PFSK-1 (cell line): Measurements from ENCODE around the gene CCDC47.

Experiments used
- FOXP2 ChIP-seq: optimal IDR thresholded peaks from 2 replicates; pipeline ENCODE3; 2011; ENCODE audit warnings: borderline replicate concordance, control low read depth, inconsistent platforms; ENCODE audit not compliant: insufficient read depth; ENCODE audit errors: extremely low read length, extremely low read depth
- POLR2AphosphoS5 ChIP-seq: IDR thresholded peaks from 2 replicates; pipeline ENCODE4 v1.6.1; 2012; ENCODE audit warnings: low read depth, mild to moderate bottlenecking, control low read depth, low read length, moderate library complexity
- REST ChIP-seq, 2 experiments: IDR thresholded peaks; 2 replicates each; pipeline versions ENCODE4 v1.6.1 to v1.8.0; 2011 to 2012; ENCODE audit warnings: low read depth in 2 of 2, low read length in 2 of 2, control low read depth in 1 of 2, inconsistent platforms in 1 of 2, mild to moderate bottlenecking in 1 of 2, moderate library complexity in 1 of 2; ENCODE audit not compliant: insufficient read depth in 1 of 2
- SIN3A ChIP-seq: IDR thresholded peaks from 2 replicates; pipeline ENCODE4 v1.6.1; 2012; ENCODE audit warnings: mild to moderate bottlenecking, low read length, moderate library complexity, borderline replicate concordance; ENCODE audit not compliant: insufficient read depth
- TAF1 ChIP-seq: IDR thresholded peaks from 2 replicates; pipeline ENCODE4 v1.6.1; 2012; ENCODE audit warnings: low read length, control low read depth, borderline replicate concordance; ENCODE audit not compliant: insufficient read depth

The CCDC47 gene

GRCh38 chr17:63702721-63703015 lies 70.7 kb downstream of the CCDC47 start:
- TF ChIP-seq FOXP2 (no peak), POLR2AphosphoS5 (no peak), SIN3A (no peak), TAF1 (no peak), REST (IDR thresholded peaks at IDR 0.05; ENCODE audit: insufficient read depth in 1 of 2, low read depth in 2 of 2, low read length in 2 of 2) (no peak)

- TF ChIP-seq POLR2AphosphoS5 (no peak), SIN3A (no peak), TAF1 (no peak), FOXP2 (no peak), REST (IDR thresholded peaks at IDR 0.05; ENCODE audit: insufficient read depth in 1 of 2, low read depth in 2 of 2, low read length in 2 of 2) (no peak)
These were observed 71.3 kb downstream of the CCDC47 start for GRCh38 chr17:63701868-63702720.

- no peak for TF ChIP-seq POLR2AphosphoS5
- TF ChIP-seq REST (IDR thresholded peaks at IDR 0.05; ENCODE audit: insufficient read depth in 1 of 2, low read depth in 2 of 2, low read length in 2 of 2), result no peak
- TF ChIP-seq SIN3A, result no peak
- no peak for TF ChIP-seq TAF1
- no peak for TF ChIP-seq FOXP2
These were observed 72.0 kb downstream of the CCDC47 start for GRCh38 chr17:63701456-63701820.

- TF ChIP-seq FOXP2, result no peak
- TF ChIP-seq REST (IDR thresholded peaks at IDR 0.05; ENCODE audit: insufficient read depth in 1 of 2, low read depth in 2 of 2, low read length in 2 of 2), result no peak
- TF ChIP-seq SIN3A, result no peak
- TF ChIP-seq POLR2AphosphoS5, result no peak
- TF ChIP-seq TAF1, result no peak
These were observed 72.6 kb downstream of the CCDC47 start for GRCh38 chr17:63700528-63701455.
